Chondrocyte (in vitro differentiated cells): Measurements from ENCODE around the gene LYL1. TPM values are rescaled to one million over a fixed set of nuclear protein-coding genes. Genes with fewer than 3 reads are reported as not detected.

Experiments
- DNase-seq: peaks from one replicate; pipeline ENCODE4 v3.0.0; 2021; ENCODE audit warnings: mixed read lengths, low spot score
- H3K27ac Mint-ChIP-seq: one replicate; pipeline ENCODE4 v1.8.0; 2021; ENCODE audit warnings: mild to moderate bottlenecking, moderate library complexity, mixed read lengths; ENCODE audit not compliant: unreplicated experiment
- H3K27me3 Mint-ChIP-seq: 2 replicates; pipeline ENCODE4 v1.8.0; 2021; ENCODE audit warnings: low read depth, mixed read lengths
- H3K36me3 Mint-ChIP-seq: 2 replicates; pipeline ENCODE4 v1.8.0; 2021; ENCODE audit warnings: low read depth, mixed read lengths
- H3K4me1 Mint-ChIP-seq: 2 replicates; pipeline ENCODE4 v1.8.0; 2021; ENCODE audit warnings: low read depth, mild to moderate bottlenecking, mixed read lengths
- H3K4me3 Mint-ChIP-seq: one replicate; pipeline ENCODE4 v1.8.0; 2021; ENCODE audit warnings: mild to moderate bottlenecking, moderate library complexity, mixed read lengths; ENCODE audit not compliant: unreplicated experiment
- H3K9me3 Mint-ChIP-seq: 2 replicates; pipeline ENCODE4 v1.8.0; 2021; ENCODE audit warnings: low read depth, mixed read lengths
- CTCF ChIP-seq: fragments of 200-600 bp; sonication (generic); IDR thresholded peaks from 2 replicates; pipeline ENCODE4 v1.5.0; 2021; ENCODE audit warnings: antibody characterized with exemption, mild to moderate bottlenecking, moderate library complexity
- total RNA-seq: library from RNA; stranded (reverse); gene quantifications from 3 replicates; pipeline ENCODE4 v1.2.1, GENCODE V29; 2021

The LYL1 gene
- total RNA-seq, 1 donor from 2014 or later = 0.47 TPM

GRCh38 chr19:13066226-13066625 lies 36.4 kb downstream of the LYL1 start:
- Mint-ChIP-seq H3K9me3 (no peaks in the 10 kb centered on the region), H3K4me3 (no peak overlapping the region), H3K36me3 (peaks cover 1% of the 10 kb centered on the region), H3K27ac (no peak overlapping the region), H3K4me1 (peaks cover 35% of the 10 kb centered on the region), H3K27me3 (peaks cover 1% of the 10 kb centered on the region)
- no peak for TF ChIP-seq CTCF
- DNase-seq = no peak

GRCh38 chr19:13064092-13064489 lies 38.6 kb downstream of the LYL1 start:
- TF ChIP-seq CTCF = no peak
- peaks cover 1% of the 10 kb centered on the region for H3K36me3 Mint-ChIP-seq
- H3K27ac Mint-ChIP-seq = no peak overlapping the region
- no peak for DNase-seq
- H3K4me1 Mint-ChIP-seq = peaks cover 47% of the 10 kb centered on the region
- no peak overlapping the region for H3K4me3 Mint-ChIP-seq
- no peaks in the 10 kb centered on the region for H3K9me3 Mint-ChIP-seq
- peaks cover 1% of the 10 kb centered on the region for H3K27me3 Mint-ChIP-seq

GRCh38 chr19:13063461-13064091 lies 39.1 kb downstream of the LYL1 start:
- H3K36me3 Mint-ChIP-seq = peaks cover 1% of the 10 kb centered on the region
- peaks cover 51% of the 10 kb centered on the region for H3K4me1 Mint-ChIP-seq
- no peak overlapping the region for H3K4me3 Mint-ChIP-seq
- no peak for DNase-seq
- TF ChIP-seq CTCF = no peak
- H3K27ac Mint-ChIP-seq = peak overlapping the region; percentile 38
- peaks cover 1% of the 10 kb centered on the region for H3K27me3 Mint-ChIP-seq
- no peaks in the 10 kb centered on the region for H3K9me3 Mint-ChIP-seq

GRCh38 chr19:13062317-13062716 lies 40.3 kb downstream of the LYL1 start:
- DNase-seq = no peak
- Mint-ChIP-seq H3K36me3 (peaks cover 1% of the 10 kb centered on the region), H3K4me3 (no peak overlapping the region), H3K4me1 (peaks cover 61% of the 10 kb centered on the region), H3K27me3 (peaks cover 1% of the 10 kb centered on the region), H3K9me3 (no peaks in the 10 kb centered on the region), H3K27ac (no peak overlapping the region)
- no peak for TF ChIP-seq CTCF

- Mint-ChIP-seq H3K27ac (peak overlapping the region; percentile 41), H3K4me1 (peaks cover 71% of the 10 kb centered on the region), H3K9me3 (no peaks in the 10 kb centered on the region), H3K27me3 (peaks cover 1% of the 10 kb centered on the region), H3K36me3 (peaks cover 1% of the 10 kb centered on the region), H3K4me3 (peak overlapping the region; percentile 64)
- no peak for DNase-seq
- TF ChIP-seq CTCF = peak; percentile 99
Observed at GRCh38 chr19:13060964-13061927, 41.4 kb downstream of the LYL1 start.
